GM19438 (cell line): ENCODE measurements around the gene PPM1H.

Experiments used
- ATAC-seq: cut with Tn5 transposase; IDR thresholded peaks from one replicate; pipeline ENCODE4 v1.9.1; 2021; ENCODE audit warnings: low read depth; ENCODE audit not compliant: unreplicated experiment

PPM1H gene

DNA sequence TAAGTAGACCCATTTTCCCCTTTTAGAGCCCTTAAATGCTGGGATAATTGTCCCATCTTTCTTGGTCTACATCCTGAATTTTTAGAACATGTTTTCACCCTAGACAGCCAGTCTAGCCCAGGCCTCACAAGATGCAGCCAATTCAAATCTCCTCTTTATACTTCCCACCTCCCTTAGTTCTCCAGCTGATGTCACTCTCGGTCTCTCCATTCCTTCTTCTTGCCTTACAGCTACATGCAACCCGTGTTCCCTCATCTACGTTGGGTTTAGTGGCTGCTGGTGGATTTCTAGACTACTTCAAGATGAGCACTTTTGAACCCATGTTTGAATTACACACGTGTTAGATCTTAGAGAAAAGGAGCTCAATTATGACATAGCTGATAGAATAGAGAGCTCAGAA lies 132.0 kb downstream of the PPM1H start:
- ATAC-seq: no peak

DNA sequence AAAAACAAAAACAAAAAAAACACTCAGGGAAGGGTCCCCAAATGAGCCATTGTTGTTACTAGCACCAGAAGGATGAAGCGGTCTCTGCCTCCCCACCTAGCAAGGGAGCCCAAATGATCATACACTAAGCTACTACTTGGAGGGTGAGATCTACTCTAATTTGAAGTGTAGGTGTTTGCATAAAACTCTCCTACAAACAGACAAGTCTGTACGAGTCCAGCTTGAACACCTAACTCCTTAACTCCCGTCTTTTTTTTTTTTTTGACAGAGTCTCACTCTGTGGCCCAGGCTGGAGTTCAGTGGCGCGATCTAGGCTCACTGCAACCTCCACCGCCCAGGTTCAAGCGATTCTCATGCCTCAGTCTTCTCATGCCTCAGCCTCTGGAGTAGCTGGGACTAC lies 132.6 kb downstream of the PPM1H start:
- ATAC-seq: no peak

DNA sequence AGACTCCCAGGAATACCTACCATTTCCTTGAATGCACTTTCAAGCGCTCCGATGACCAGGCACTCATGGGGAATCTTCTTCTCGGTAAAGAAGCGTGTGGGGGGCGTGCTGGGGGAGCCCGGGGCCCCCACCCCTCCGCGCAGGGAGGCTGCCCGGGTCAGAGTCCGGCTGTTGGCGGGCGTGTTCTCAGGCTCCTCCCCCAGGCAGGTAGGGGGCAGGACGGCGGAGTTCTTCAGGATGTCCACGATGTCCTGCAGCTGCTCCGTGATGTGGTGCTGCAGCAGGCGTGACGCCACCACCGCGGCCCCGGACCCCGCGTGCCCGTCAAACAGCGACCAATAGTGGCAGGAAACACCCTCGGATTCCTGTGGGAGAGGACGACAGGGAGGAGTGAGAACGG lies 133.2 kb downstream of the PPM1H start:
- no peak for ATAC-seq

DNA sequence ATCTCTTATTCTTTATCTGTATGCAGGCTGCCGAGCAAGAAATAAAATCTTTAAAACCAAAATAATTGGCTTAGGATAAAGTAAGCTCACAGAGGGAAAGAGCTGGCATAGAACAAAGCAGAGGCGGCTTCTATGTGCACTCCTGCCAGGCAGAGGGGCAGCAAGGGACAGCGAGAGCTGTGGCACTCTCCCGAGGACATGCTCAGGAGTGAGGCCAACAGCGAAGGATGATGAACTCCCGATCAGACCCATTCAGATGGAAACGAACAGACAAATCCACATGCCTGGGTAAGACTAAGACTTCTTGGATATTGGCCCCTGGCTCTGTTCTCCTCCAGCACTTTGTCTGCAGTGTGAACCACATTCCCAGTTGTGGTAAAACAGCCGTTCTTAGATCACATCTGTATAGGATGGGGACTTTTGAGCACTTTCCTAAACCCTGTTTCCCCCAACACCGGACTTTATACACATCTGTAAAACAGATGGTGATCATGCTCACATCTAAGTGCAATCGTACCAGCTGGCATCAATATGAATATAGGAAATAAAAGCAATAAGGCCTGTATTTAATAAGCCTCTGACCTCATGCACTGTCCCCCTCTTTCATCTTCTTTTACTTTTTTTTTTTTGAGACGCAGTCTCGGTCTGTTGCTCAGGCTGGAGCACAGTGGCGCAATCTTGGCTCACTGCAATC lies 134.1 kb downstream of the PPM1H start:
- no peak for ATAC-seq

DNA sequence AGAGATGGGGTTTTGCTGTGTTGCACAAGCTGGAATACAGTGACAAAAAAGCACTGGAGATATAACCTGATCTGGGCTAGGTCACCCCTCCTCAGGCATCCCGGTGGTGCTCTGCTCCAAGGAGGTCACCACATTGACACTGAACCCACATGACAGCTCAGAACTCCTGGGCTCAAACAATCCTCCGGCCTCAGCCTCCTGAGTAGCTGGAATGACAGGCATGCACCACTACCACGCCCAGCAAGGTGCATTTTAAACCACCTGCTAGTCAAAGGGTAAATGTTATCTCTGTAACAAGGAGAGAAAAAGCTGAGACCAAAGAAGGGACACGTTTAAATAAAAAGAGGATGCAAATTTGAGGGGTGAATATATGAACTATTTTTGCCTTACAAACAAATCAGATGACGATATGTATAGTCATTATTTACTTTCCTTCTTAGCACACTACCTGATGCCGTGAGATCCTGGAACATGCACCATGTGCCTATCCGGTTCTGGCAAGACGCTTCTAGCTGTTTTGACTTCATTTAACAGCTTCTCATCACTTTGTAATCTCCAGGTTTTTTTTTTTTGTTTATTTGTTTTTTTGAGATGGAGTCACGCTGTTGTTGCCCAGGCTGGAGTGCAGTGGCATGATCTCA lies 135.1 kb downstream of the PPM1H start:
- ATAC-seq: no peak

DNA sequence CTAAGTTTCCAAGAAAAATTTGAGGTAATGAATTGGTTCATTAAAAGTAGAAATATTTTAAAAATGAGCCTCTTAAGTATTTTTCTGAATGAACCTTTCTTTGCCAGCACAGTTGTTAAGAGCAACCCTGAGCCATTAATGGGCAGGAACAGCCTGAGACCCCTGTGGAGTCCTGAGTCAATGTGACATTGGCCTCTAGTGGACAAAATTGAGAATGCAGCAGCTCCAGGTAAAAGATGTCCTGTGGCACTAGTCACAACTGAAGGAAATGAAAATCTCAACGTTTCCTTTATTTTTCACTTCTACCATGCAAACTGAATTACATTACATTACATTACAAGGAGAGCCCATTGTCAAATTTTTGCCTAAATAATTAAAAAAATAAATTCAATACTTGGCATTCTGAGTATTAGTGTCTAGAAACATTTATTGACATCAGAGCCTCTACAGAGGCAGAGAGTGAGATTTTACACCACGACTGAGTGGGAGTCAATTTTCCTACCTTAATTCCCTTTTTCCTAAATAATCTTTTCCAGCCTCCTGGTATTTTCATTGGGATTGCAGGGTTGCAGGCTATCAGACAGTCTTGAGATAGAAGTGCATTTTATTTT lies 135.7 kb downstream of the PPM1H start:
- peak; percentile 91 for ATAC-seq

DNA sequence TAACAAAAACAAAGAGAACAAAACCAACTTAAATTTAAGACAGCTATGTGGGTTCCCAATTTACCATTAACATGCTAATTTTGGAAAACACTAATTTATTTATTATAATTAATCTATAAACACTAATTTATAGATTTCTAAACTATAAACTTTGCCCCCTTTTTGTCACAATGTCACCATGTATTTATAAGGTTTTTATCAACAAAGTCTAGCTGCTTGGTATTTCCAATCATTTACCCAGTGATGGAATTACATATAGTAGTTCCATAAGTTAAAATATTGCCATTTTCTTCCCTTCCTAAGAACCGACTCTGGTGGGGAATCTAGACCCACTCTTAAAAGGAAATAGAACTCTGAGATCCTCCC lies 140.7 kb downstream of the PPM1H start:
- no peak for ATAC-seq

DNA sequence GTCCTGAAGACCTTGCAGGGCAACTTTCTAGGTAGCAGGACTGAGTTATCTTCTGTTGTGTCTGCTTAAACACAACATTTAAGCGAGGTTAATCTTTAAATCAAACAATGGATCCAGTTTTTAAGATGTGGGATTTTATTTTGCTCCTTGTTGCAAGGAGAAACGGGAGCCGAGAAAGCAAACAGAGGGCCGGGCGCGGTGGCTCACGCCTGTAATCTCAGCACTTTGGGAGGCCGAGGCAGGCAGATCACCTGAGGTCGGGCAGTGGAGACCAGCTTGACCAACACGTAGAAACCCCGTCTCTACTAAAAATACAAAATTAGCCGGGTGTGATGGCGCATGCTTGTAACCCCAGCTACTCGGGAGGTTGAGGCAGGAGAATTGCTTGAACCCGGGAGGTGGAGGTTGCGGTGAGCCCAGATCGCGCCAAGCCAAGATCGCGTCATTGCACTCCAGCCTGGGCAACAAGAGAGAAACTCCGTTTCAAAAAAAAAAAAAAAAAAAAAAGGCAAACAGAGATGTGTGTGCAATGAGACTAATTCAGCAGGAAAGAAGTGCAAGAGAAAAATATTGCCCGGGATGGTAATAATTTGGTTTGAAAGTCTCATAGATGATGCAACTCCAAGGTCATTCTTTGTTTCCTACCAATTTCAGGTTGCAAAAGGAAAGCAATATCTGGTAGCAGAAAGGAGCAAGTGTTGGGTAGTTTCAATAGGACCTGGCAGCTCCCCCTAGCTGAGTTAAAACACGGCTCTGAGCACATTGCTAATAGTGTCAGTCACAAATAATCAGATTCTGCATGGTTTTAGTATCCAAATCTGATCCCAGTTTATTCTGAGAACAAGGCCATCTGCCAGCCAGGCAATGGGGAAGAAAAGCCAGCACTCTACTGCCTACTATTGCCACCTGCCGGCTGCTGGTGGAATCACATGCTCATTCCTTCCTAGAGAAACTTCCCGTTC lies 141.4 kb downstream of the PPM1H start:
- peak; percentile 60 for ATAC-seq

DNA sequence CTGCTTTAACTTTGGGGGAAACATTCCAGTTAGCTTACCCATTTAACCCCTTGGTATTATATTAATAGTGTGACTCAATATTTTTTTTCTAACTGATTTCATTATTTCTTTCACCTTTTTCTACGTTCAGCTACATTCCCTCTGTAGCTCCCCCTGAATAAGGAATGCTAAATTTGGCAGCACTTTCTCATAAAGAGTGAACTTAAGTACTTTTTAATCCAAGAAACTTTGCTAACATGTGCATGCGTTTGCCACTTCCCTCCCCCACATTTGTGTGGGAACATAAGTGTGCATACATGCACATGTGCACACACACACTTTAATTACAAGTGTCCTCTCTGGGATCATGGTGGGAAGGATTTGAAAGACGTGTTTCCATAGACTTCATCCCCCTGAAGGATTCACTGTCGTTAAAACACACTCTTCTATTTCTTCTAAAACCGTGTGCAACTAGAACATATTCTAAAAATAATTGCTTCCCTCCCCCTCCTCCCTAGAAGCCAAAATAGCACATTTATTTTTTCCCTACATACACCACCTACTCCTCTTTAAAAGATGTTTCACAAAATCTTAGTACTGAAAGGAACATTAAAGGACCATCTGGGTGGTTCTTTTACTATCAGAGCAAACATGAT lies 142.6 kb downstream of the PPM1H start:
- ATAC-seq: no peak

DNA sequence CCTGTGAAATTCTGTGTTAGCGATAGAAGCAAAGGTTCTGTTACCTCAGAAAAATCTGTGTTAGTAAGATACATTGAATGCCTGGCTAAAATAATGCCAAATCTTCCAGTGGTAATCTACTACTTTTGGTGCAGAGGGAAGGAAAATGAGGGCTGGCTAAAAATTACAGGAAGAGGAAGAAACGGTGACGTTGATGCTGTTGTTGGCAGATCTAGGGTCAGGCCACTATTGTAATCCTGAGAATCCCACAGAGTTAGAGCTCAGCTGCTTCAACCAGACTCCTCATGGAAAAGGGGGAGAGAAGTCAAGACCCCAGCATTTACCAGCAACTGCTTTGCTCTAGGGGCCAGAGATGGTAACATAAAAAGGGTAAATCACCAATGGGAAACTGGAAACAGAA lies 145.1 kb downstream of the PPM1H start:
- ATAC-seq: no peak

DNA sequence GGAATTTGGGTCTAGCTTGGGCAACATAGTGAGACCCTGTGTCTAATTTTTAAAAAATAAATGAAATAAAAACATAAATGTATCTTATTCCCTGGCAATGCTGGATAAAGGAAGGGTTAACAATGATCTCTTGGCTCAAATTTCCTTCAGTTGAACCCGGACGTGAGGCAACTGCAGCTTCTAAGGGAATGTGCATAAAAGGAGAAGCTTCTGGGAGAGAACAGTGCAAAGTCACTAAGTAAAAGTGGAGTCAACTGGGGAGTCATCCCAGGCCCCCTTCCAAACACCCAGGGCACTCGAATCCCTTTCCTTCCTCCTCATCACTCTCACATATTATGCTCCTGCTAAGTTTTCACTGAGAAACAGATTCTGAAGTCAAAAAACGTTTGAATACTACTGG lies 147.3 kb downstream of the PPM1H start:
- no peak for ATAC-seq

DNA sequence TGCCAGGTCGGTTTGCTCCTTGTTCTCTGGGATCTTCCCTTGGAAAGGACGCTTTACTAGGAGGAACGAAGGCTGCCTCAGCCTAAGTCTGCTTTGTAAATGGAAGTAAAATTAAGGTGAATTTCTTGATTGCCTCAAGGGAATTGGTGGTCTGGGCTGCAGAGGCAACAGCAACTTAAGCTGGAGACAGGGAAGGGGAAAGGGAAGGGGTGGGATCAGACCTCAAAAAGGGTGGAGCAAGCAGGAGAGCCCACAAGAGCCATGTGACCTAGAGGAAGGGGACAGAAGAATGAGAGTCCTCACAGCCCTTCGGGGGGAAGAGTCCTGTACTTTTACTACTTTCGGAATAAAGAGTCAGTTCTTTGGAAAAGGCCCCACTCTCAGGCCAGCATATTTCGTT lies 147.9 kb downstream of the PPM1H start:
- ATAC-seq: no peak

DNA sequence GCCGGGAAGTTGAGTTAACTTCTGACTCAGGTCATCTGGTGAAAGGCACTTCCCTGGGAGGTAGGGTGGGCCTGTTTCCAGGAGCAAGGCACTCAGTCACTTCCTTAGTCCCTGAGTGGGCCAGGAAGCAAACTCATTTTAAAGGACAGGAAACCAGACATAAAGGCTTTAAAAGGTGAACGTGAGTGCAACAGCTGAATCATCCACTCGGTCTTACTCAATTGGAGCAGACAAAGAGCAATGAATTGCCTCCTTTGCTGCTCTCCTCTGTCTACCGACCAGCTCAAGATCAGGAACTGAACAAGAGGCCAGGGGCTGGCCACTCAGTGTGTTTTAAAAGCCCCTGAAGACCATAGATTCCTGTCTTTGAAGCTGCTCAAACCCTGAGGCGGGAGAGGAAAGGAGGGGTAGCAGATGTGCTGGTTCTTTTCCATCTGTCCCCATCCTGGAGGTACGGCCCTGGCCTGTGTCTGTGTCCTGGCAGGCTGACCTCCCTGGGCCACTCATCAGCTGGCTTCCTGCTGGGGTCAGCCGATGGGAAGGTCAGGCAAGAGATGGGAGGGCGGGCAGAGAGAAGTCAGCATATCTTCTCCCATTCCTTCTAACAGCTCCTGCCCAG lies 148.9 kb downstream of the PPM1H start:
- ATAC-seq: no peak

DNA sequence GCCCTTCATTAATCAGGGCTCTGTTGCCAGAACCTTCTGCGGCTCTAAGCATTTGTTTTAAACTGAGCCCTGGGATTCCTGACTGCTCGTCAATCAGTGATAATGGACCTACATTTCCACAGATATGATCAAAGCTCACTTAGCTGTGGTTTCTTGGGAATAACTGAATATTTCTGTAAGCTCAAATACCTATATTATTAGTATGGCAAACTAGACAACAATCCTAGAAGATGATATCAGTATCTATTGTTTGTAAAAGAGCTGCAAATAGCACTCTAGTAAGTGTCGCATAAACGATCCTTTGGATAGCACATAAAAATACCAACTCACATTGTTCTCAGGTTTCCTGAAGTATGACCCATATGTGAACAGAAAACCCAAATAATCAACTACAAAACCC lies 150.4 kb downstream of the PPM1H start:
- ATAC-seq: no peak

DNA sequence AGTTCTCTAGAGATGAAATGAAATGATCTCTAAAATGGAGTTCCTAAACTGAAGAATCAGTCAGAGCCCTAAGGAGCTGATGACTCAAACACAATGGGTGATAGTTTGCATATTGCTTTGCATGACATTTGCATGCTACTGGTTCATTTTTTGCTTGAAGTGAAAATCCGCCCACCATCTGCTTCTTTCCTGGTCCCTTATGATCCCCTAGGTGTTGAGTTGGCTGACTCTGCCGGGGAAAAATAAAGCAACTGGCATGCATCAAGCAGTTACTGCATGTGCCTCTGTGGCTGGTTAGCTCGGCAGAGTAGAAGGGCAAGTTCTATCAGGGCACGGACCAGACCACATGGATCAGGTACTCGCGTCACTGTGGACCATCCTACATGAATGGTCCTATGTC lies 151.1 kb downstream of the PPM1H start:
- no peak for ATAC-seq

DNA sequence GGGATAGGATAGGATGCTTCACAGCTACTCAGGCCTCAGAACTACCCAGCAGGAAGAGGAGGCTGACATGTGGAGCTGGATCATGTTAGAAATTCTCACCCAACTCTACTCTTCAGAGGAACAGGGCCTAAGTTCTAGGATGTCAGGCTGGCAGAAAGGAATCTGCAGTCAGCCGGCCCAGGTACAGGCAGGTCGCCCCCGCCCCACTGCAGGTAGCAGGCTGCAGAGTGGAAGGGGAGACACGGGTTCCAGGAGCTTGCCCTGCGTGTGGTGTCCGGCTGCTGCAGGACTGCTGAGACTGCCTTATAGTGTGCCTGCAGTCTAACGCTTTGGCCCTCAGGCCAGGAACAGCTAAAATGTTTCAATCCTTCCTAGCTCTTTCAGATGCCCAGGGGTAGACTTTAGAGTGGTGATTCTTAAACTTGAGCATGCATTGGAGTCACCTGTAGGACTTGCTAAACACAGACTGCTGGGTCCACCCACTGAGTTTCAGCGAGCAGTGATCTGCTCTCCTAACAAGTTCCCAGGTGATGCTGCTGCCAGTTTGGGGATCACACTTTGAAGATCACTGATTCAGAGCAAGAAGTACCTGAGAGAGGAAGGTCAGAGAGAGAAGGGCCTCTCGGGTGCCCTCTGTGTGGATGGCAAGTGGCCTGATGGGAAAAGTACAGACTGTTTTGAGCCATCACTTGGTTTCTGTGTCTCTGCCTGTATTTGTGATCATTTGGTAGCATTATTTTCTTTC lies 153.6 kb downstream of the PPM1H start:
- no peak for ATAC-seq

DNA sequence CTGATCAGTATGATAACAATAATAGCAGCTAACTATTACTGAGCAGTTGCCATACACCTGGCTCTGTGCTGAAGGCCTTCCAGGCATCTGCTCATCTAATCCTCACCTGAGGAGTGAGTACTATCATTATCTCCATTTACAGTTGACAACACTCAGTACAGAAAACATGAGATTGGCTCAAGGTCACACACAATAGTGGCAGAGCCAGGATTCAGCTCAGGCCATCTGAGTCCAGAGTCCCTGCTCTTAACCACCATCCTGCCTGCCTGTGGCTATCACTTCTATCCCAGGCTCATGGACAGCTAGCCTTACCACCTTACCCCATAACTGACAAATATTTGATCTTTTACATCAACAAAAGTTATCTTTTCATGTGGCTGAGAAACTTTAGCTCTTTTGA lies 155.5 kb downstream of the PPM1H start:
- ATAC-seq: no peak

DNA sequence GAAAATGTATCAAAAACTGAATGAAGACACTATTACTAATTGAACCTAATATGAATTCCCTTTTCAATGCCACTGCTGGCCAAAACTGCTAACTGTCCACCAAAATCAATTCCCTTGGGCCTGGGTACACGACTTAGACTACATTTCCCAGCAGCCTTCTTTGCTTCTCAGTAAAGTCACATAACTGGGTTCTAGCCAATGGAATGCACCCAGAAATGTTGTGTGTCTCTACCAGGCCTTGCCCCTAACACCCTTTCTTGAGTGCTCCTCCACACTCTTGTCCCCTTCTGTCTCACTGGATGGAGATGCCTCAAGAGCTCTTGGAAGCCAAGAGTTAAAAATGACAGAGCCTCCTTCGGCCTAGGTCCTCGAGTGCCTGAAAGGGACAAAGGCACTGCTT lies 156.8 kb downstream of the PPM1H start:
- ATAC-seq: no peak

DNA sequence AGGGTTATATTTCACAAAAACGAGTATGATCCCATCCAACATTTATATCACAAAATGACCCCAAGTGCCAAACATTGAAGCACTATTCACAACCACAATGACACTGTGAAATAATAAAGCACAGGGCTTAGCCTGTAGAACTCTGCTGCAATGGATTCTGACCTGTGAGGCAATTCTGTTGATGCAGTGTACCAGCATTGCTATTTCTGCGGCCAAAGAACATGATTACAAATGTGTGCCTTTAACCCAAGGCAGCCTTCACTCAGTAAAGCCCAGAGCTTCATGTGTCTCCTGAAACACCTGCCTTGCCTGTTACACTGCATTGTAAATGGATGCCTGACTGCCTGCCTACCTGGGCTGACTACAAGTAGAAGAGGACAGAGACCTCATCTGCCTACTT lies 158.0 kb downstream of the PPM1H start:
- no peak for ATAC-seq

DNA sequence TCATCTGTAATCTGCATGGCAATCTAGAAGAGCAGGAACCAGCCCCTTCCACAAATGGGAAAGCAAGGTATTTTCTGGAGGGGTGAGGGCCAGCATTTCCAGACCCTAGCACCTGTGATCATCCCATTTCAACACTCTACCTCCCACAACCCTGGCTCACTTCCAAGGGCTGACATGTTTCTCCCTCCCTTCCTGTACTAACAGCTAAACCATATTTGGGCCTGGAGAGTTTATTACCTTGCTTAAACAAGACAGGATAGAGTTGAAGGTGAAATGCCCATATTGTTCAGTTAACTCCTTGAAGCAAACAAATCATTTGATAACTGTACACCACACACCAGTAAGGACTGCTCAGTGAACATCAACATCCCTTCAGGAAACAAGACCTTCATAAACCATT lies 158.4 kb downstream of the PPM1H start:
- no peak for ATAC-seq
